Right ventricle myocardium superior (tissue), 1 donor: ENCODE data around the gene ARHGAP26. TPM values are rescaled to one million over a fixed set of nuclear protein-coding genes. Genes with fewer than 3 reads are reported as not detected.

Source experiments
- ATAC-seq: fragments of 200-7000 bp; cut with Tn5 transposase; one replicate; pipeline ENCODE4 v1.9.1; 2020; ENCODE audit warnings: mild to moderate bottlenecking; ENCODE audit not compliant: poor library complexity
- DNase-seq: peaks from one replicate; pipeline ENCODE4 v3.0.0-alpha.2; 2020
- intact Hi-C: fragments of 100-400 bp; cut with DNase I; formaldehyde crosslinking; loops from one replicate; pipeline ENCODE4 v1.11.2; 2022
- total RNA-seq: library from RNA; stranded (reverse); fragmentation: NEBNext Ultra II Directional; extraction: Animal tissue kit (Norgen Biotek cat#: 25700); gene quantifications from one replicate; pipeline ENCODE4 v1.2.1, GENCODE V29; 2021
- donor health status: DM: no; HTN: yes; CAD: no; lungs with severe emphysema.

ARHGAP26 gene
- total RNA-seq, 1 donor from 2014 or later, result 32.5 TPM

- DNase-seq (no peak), ATAC-seq (no peak)
- intact Hi-C loops, result loop anchor here (10.0 kb wide), 1 partner anchor 402 kb away; the partner anchor contains the start of gene NR3C1
These were observed 233.1 kb downstream of the ARHGAP26 start for GRCh38 chr5:143003328-143003636.

- ATAC-seq (no peak), DNase-seq (no peak)
- intact Hi-C loops, result loop anchor here (10.0 kb wide), 1 partner anchor 400 kb away; the partner anchor contains the start of gene NR3C1
These were observed 234.4 kb downstream of the ARHGAP26 start for GRCh38 chr5:143004361-143005145.

DNA sequence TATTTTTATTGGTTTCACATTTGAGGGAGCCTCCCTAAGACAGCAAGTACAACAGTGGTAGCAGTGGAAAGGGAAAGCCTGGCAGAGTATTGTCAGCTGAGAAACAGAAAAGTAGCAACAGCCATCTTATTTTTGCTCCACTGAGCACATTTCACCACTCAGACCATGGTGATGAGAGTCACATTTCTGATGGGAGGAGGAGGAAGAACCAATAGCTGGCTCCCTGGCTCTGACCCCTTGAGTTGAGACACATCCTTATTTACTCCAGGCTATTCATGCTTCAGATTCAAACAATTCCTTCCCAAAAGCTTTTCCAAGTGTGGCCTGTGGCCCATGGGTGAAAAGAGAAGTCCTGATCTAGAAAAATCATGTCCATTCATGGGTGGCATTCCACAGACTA lies 236.3 kb downstream of the ARHGAP26 start:
- no peak for DNase-seq
- intact Hi-C loops, result loop anchor here (10.0 kb wide), 1 partner anchor 398 kb away; the partner anchor contains the start of gene NR3C1
- peak; percentile 21 for ATAC-seq

GRCh38 chr5:143008032-143008431 lies 237.9 kb downstream of the ARHGAP26 start:
- intact Hi-C loops, result loop anchor here (10.0 kb wide), 1 partner anchor 397 kb away; the partner anchor contains the start of gene NR3C1
- DNase-seq, result no peak
- no peak for ATAC-seq

- DNase-seq, result no peak
- intact Hi-C loops, result loop anchor here (10.0 kb wide), 1 partner anchor 396 kb away; the partner anchor contains the start of gene NR3C1
- peak; percentile 24 for ATAC-seq
These were observed 238.8 kb downstream of the ARHGAP26 start for GRCh38 chr5:143008809-143009521.

DNA sequence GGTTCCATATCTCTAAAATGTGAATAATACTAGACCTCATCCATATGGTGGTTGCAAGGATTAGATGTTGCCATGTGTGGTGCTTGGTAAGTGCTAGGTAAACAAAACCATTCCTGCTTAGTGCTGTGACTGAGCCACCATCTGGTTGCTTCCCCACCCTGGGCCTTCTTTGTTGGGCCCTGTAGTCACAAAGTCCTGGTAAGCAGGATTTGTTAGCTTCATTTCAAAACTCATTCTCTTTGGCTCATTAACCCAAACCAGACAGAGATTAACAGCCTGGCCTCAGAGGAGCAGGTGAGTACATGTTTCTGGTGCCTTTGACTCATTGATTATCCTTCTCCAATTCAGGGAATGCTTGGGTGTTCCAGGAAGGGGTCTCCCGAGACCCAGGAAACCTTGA lies 240.2 kb downstream of the ARHGAP26 start:
- ATAC-seq, result no peak
- no peak for DNase-seq
- intact Hi-C loops, result no loop called here

DNA sequence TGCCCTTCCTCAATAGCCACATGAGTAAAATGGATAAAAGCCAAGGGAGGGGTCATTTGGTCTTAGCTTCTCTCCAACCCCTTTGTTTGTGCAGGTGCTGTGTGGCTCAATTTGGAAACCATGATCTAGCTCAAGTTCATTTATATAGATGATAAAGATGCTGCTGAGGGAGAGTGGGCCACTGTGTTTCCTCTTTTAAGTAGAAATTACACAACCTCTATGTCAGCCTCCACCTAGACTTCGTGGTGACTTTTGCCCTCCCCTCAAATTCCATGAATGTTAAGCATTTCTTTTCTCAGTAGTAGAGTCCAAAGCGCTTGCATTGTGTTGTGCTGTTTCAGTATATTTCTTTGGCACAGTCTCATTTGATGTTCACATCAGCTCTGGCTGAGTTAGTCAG lies 241.4 kb downstream of the ARHGAP26 start:
- ATAC-seq (no peak), DNase-seq (no peak)
- intact Hi-C loops, result no loop called here

DNA sequence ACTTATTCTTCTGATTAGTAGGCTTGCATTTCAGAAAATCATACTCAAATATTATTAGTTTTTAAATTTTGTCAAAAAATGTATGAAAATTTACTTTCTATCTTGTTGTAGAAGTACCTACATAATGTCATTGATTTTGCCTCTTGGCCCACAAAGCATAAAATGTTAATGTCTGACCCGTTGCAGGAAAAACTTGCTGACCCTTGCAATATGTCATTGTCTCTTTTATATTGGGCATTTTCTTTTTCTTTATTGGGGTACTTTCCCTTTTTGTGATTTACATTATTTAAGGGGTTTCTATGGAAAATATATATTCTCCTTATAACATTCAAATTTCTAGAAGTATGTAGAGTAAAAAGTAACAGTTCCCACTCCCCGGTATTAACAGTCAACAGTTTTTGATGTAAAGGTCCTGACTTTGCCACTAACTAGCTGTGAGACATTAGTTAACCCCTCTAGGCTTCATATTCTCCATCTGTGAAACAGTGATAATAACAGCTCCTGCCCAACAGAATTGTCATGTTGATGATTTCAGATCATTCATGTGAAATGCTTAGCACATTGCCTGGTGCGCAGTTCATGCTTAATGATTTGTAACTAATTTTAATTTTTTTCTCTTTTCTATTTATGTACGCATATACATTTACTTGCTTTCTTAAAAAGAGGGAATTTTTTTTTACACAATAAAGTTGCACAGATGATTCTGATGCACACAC lies 243.2 kb downstream of the ARHGAP26 start:
- DNase-seq (no peak), ATAC-seq (no peak)
- intact Hi-C loops, result no loop called here

DNA sequence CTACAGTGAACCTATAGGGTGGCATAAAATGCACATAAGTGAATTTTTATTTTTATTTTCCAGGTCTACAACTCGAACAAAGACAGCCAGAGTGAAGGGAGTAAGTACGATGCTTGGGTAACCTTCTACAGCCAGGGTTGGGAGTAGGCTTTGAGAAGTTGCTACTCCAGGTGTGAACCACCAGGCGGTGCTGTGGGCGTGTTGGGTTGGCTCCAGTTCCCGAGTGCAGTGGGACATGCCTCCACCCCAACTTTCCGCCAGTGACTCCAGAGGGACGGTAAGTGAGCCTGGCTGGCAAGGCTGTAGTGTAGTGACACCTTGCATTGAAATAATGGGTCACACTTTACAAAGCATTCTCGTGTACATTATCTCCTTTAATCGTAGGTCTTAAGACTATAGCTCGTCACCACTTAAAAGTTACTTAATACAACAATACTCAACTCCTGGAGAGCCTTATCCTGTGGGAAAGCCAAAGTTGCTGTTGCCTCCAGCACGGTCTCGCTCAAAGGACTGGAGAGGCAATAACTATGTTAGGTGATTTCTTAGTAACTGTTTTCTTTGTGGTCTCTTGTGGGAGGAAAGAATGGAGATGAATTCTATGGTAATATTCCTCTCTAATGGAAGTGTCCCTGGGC lies 244.0 kb downstream of the ARHGAP26 start:
- DNase-seq (peak; percentile 53), ATAC-seq (no peak)
- intact Hi-C loops, result no loop called here

- peak; percentile 33 for ATAC-seq
- intact Hi-C loops, result no loop called here
- no peak for DNase-seq
These were observed 246.8 kb downstream of the ARHGAP26 start for GRCh38 chr5:143016777-143017516.

GRCh38 chr5:143017541-143017940 lies 247.4 kb downstream of the ARHGAP26 start:
- ATAC-seq (no peak), DNase-seq (no peak)
- intact Hi-C loops, result no loop called here

DNA sequence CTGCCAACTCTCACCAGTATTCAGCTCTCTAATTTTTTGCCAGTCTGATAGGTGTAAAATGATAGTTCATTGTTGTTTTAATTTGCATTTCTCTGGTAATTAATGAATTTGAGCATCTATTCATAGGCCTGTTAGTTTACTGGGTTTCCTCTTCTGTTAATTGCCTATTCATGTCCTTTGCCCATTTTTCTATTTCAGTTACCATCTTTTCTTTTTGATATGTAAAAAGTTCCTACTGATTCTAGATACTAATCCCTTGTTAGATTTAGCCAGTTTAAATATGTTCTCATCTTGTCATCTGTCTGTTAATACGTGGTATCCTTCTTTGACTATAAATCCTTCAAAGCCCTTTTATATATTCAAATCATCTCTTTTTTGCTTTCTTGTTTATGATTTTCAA lies 247.8 kb downstream of the ARHGAP26 start:
- DNase-seq, result no peak
- intact Hi-C loops, result no loop called here
- no peak for ATAC-seq

- no peak for ATAC-seq
- intact Hi-C loops, result no loop called here
- DNase-seq, result no peak
These were observed 249.0 kb downstream of the ARHGAP26 start for GRCh38 chr5:143019157-143019556.

DNA sequence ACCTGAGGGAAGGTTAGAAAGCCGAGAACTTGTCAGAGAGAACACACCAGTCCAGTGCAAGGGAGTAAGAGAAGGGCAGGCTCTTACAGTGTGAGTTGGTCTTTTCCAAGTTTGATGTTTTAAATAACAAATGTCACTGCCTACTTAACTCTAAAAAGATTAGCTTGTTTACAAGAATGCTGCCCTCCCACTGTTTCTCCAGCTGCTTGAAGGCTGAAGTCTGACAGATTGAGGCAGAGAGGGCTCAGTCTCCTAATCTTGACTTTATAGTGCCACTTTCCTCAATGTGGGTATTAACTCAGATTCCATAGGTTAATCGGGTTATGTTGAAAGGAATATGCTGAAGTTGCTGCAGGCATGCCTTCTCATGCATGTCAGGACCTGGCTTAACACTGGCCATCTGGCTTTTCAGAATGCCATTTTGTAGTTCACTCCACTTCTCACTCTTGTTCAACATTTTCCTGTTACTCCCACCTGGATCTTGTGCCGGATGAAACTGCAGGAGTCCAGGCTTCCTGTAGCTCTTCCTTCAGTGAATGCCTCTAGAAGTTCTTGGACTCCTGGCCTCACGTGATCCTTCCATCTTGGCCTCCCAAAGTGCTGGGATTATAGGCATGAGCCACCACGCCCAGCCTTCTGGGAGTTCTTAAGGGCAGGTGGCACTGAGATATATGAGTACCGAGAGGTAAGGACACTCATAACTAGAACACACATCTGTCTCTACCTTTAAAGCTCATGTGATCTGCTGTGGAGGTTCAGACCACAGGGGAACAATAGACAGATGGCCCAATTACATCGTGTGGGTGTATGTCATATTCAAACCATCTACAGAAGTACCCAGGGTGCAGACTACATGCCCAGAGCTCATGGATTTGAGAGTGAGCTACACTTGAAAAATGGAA lies 249.7 kb downstream of the ARHGAP26 start:
- ATAC-seq (no peak), DNase-seq (no peak)
- intact Hi-C loops, result no loop called here

GRCh38 chr5:143021595-143021994 lies 251.4 kb downstream of the ARHGAP26 start:
- ATAC-seq (no peak), DNase-seq (no peak)
- intact Hi-C loops, result no loop called here

DNA sequence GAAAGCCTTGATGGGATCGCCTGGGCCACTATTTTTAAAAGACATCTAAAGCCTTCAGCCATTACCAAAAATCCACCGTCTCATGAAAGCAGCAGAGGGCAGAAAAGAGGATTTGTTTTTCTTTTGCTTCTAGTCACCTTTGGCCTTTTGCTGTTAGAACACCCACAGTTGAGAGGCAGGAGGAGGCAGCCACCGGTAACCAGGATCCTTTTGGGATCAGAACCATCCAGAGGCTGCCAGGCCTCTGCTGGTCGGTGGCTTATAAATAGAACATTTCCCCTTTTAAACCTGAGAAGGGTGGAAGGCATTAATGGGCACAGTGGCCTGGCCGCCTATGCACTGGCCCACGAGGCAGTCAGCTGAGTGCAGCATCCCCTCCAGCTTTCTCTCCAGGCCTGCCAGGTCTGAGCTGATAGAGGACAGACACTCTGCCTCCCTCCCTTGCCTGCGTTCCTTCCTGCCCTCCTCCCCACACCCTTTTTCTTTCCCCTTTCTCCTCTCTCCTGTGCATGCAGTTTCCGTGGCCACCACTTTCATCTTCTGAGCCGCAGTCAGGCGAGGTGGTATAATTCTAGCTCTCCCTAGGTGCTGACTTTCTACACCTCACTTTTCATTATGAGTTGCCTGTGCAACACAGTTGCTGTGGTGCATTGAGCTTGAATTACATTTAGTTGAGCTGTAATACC lies 253.4 kb downstream of the ARHGAP26 start:
- ATAC-seq, result peak; percentile 94
- intact Hi-C loops, result no loop called here
- DNase-seq, result peak; percentile 81
